H1 (cell line): Measurements from ENCODE around the gene EML1. TPM values are rescaled to one million over a fixed set of nuclear protein-coding genes. Genes with fewer than 3 reads are reported as not detected.

Experiments
- CTCF ChIA-PET: fragments of 300-600 bp; sonication (Branson Sonifier 250); formaldehyde crosslinking; loops from one replicate; lab custom pipeline; 2021; ENCODE audit not compliant: partially characterized antibody; lab: Charles Lee
- POLR2A ChIA-PET: fragments of 300-600 bp; sonication (Branson Sonifier 250); formaldehyde crosslinking; loops from one replicate; lab custom pipeline; 2021; ENCODE audit warnings: inconsistent platforms; ENCODE audit not compliant: partially characterized antibody; lab: Charles Lee
- DNase-seq, 2 experiments: peaks; one replicate each; pipeline versions ENCODE4 v3.0.0 to v3.0.0-alpha.2; 2010 to 2022; ENCODE audit warnings: low spot score in 2 of 2, low read depth in 1 of 2, mixed read lengths in 1 of 2
- FAIRE-seq: peaks from 2 replicates; lab custom pipeline; 2011; peaks lifted over from hg19 to GRCh38; lab: Jason Lieb, UNC
- H2AFZ ChIP-seq: 2 replicates; pipeline ENCODE4 v1.8.1; 2012; ENCODE audit warnings: low read length, inconsistent platforms
- H2AK5ac ChIP-seq: 2 replicates; pipeline ENCODE4 v1.6.1; 2013; ENCODE audit warnings: low read depth, low read length
- H2BK120ac ChIP-seq: replicated peaks from 2 replicates; pipeline ENCODE3; 2013; ENCODE audit warnings: low read depth, low read length, inconsistent platforms
- H2BK12ac ChIP-seq: 2 replicates; pipeline ENCODE4 v1.6.1; 2013; ENCODE audit warnings: low read depth, low read length
- H2BK15ac ChIP-seq: 2 replicates; pipeline ENCODE4 v1.6.1; 2013; ENCODE audit warnings: low read length
- H2BK20ac ChIP-seq: 2 replicates; pipeline ENCODE4 v1.6.1; 2013; ENCODE audit warnings: low read length
- H2BK5ac ChIP-seq: 2 replicates; pipeline ENCODE4 v1.6.1; 2013; ENCODE audit warnings: low read depth, low read length
- H3K14ac ChIP-seq: 2 replicates; pipeline ENCODE4 v1.6.1; 2013; ENCODE audit warnings: inconsistent platforms; ENCODE audit not compliant: insufficient read length
- H3K18ac ChIP-seq: 2 replicates; pipeline ENCODE4 v1.6.1; 2013; ENCODE audit warnings: low read length; ENCODE audit errors: extremely low read depth
- H3K23ac ChIP-seq: 2 replicates; pipeline ENCODE4 v1.6.1; 2013; ENCODE audit warnings: inconsistent platforms; ENCODE audit not compliant: insufficient read length
- H3K23me2 ChIP-seq: 2 replicates; pipeline ENCODE4 v1.6.1; 2013; ENCODE audit warnings: low read depth, low read length
- H3K27ac ChIP-seq: 2 replicates; pipeline ENCODE4 v1.6.1; 2011; ENCODE audit warnings: low read depth, low read length, inconsistent platforms
- H3K27me3 ChIP-seq, 4 experiments: replicated peaks in 1 of 4; 1 replicate in 1 of 4; 2 replicates in 3 of 4; pipeline versions ENCODE4 v1.6.1 to v1.8.1; 2011 to 2013; ENCODE audit warnings: low read length in 3 of 4, mild to moderate bottlenecking in 3 of 4, inconsistent platforms in 2 of 4, mixed read lengths in 2 of 4, moderate library complexity in 1 of 4; ENCODE audit not compliant: control insufficient read depth in 3 of 4, insufficient read depth in 3 of 4; ENCODE audit errors: extremely low read depth in 1 of 4
- H3K36me3 ChIP-seq, 4 experiments: 2 replicates each; pipeline versions ENCODE4 v1.6.1 to v1.8.1; 2011 to 2013; ENCODE audit warnings: mild to moderate bottlenecking in 4 of 4, low read length in 3 of 4, moderate library complexity in 2 of 4, control low read depth in 1 of 4, inconsistent platforms in 1 of 4; ENCODE audit not compliant: insufficient read depth in 4 of 4, control insufficient read depth in 2 of 4
- H3K4ac ChIP-seq: replicated peaks from 2 replicates; pipeline ENCODE3; 2013; ENCODE audit warnings: low read length, low read depth, mixed read lengths, inconsistent platforms; ENCODE audit not compliant: insufficient read length
- H3K4me1 ChIP-seq, 4 experiments: replicated peaks in 1 of 4; 1 replicate in 1 of 4; 2 replicates in 3 of 4; pipeline versions ENCODE4 v1.6.1 to v1.8.1; 2011 to 2013; ENCODE audit warnings: low read length in 3 of 4, inconsistent platforms in 2 of 4, mixed read lengths in 1 of 4; ENCODE audit not compliant: insufficient read depth in 4 of 4, control insufficient read depth in 3 of 4
- H3K4me2 ChIP-seq, 2 experiments: 2 replicates each; pipeline versions ENCODE4 v1.6.1 to v1.8.1; 2011 to 2013; ENCODE audit warnings: low read depth in 2 of 2, low read length in 2 of 2, control low read depth in 1 of 2, inconsistent platforms in 1 of 2, mild to moderate bottlenecking in 1 of 2; ENCODE audit not compliant: insufficient read depth in 1 of 2
- H3K4me3 ChIP-seq, 4 experiments: fragments of 200-600, 300-600 bp in 1 of 4; sonication (generic), shearing (Covaris generic), sonication (Bioruptor Twin) in 1 of 4; 2 replicates each; pipeline versions ENCODE4 v1.5.1 to v1.8.1; 2011 to 2016; ENCODE audit warnings: low read length in 4 of 4, low read depth in 3 of 4, control low read depth in 2 of 4, inconsistent platforms in 2 of 4, mild to moderate bottlenecking in 2 of 4, mixed read lengths in 1 of 4, moderate library complexity in 1 of 4; ENCODE audit not compliant: insufficient read depth in 2 of 4; ENCODE audit errors: extremely low read depth in 1 of 4
- H3K56ac ChIP-seq: replicated peaks from 2 replicates; pipeline ENCODE3; 2013; ENCODE audit warnings: low read depth, mild to moderate bottlenecking, mixed read lengths, low read length, inconsistent platforms; ENCODE audit not compliant: insufficient read length
- H3K79me1 ChIP-seq: 2 replicates; pipeline ENCODE4 v1.6.1; 2013; ENCODE audit warnings: low read depth, low read length, control low read depth
- H3K79me2 ChIP-seq, 2 experiments: 2 replicates each; pipeline versions ENCODE4 v1.6.1 to v1.8.1; 2012 to 2013; ENCODE audit warnings: low read length in 2 of 2, mild to moderate bottlenecking in 2 of 2, inconsistent platforms in 1 of 2; ENCODE audit not compliant: insufficient read depth in 2 of 2, control insufficient read depth in 1 of 2
- H3K9ac ChIP-seq, 4 experiments: replicated peaks in 1 of 4; 1 replicate in 1 of 4; 2 replicates in 3 of 4; pipeline versions ENCODE4 v1.6.1 to v1.8.1; 2011 to 2013; ENCODE audit warnings: low read depth in 3 of 4, low read length in 3 of 4, control low read depth in 2 of 4, mild to moderate bottlenecking in 2 of 4, moderate library complexity in 2 of 4, inconsistent platforms in 1 of 4; ENCODE audit errors: extremely low read depth in 1 of 4
- H3K9me3 ChIP-seq, 2 experiments: 2 replicates each; pipeline versions ENCODE4 v1.6.1 to v1.8.1; 2012 to 2013; ENCODE audit warnings: mild to moderate bottlenecking in 2 of 2, moderate library complexity in 2 of 2, control low read depth in 1 of 2, inconsistent platforms in 1 of 2, low read depth in 1 of 2, low read length in 1 of 2, mixed read lengths in 1 of 2; ENCODE audit not compliant: insufficient read depth in 2 of 2
- H4K20me1 ChIP-seq, 2 experiments: replicated peaks in 1 of 2; 2 replicates each; pipeline versions ENCODE3 to v1.8.1; 2011 to 2013; ENCODE audit warnings: inconsistent platforms in 2 of 2, low read length in 2 of 2, mild to moderate bottlenecking in 1 of 2; ENCODE audit not compliant: insufficient read depth in 2 of 2, control insufficient read depth in 1 of 2
- H4K5ac ChIP-seq: 2 replicates; pipeline ENCODE4 v1.6.1; 2013; ENCODE audit warnings: low read length, low read depth, mixed read lengths, inconsistent platforms; ENCODE audit not compliant: insufficient read length
- H4K8ac ChIP-seq: 2 replicates; pipeline ENCODE4 v1.8.0; 2013; ENCODE audit warnings: mild to moderate bottlenecking, moderate library complexity, low read length, inconsistent platforms; ENCODE audit not compliant: insufficient read depth; ENCODE audit errors: extremely low read depth
- H4K91ac ChIP-seq: replicated peaks from 2 replicates; pipeline ENCODE3; 2013; ENCODE audit warnings: low read length, mixed read lengths, inconsistent platforms; ENCODE audit not compliant: insufficient read length
- CBX5 ChIP-seq: fragments of 300-800, 300-1000 bp; sonication (generic); IDR thresholded peaks from 2 replicates; pipeline ENCODE4 v1.7.1; 2016; ENCODE audit warnings: antibody characterized with exemption, low read length, low read depth
- CEBPB ChIP-seq: IDR thresholded peaks from 2 replicates; pipeline ENCODE4 v1.6.1; 2012; ENCODE audit warnings: low read depth, low read length
- GABPA ChIP-seq: IDR thresholded peaks from 2 replicates; pipeline ENCODE4 v1.6.1; 2011; ENCODE audit warnings: mild to moderate bottlenecking, low read length, moderate library complexity, borderline replicate concordance; ENCODE audit not compliant: insufficient read depth
- JUND ChIP-seq: IDR thresholded peaks from 2 replicates; pipeline ENCODE4 v1.6.1; 2011; ENCODE audit warnings: mild to moderate bottlenecking, improper control_type of control experiment, low read length
- PHF8 ChIP-seq: fragments of 200-600 bp; sonication (generic); conservative IDR thresholded peaks from 2 replicates; pipeline ENCODE4 v1.7.1; 2012; ENCODE audit warnings: low read depth, mild to moderate bottlenecking, inconsistent platforms, low read length, moderate library complexity
- POLR2AphosphoS5 ChIP-seq: IDR thresholded peaks from 2 replicates; pipeline ENCODE4 v1.6.1; 2011; ENCODE audit warnings: low read depth, low read length
- RFX5 ChIP-seq: IDR thresholded peaks from 2 replicates; pipeline ENCODE4 v1.6.1; 2011; ENCODE audit warnings: low read depth, low read length, improper control_type of control experiment, borderline replicate concordance
- SIRT6 ChIP-seq: IDR thresholded peaks from one replicate; pipeline ENCODE4 v1.7.1; 2012; ENCODE audit warnings: low read length, inconsistent platforms
- SIX5 ChIP-seq: IDR thresholded peaks from 2 replicates; pipeline ENCODE4 v1.6.1; 2011; ENCODE audit warnings: mild to moderate bottlenecking, low read depth, low read length
- SP4 ChIP-seq: IDR thresholded peaks from 2 replicates; pipeline ENCODE4 v1.6.1; 2012; ENCODE audit warnings: low read length, inconsistent platforms
- USF2 ChIP-seq: IDR thresholded peaks from 2 replicates; pipeline ENCODE4 v1.6.1; 2011; ENCODE audit warnings: low read length, improper control_type of control experiment
- WGBS, 2 experiments: shearing (Covaris generic) in 1 of 2; methylation state at CpG; one replicate each; pipeline versions ENCODE4 v1.1.6 to v1.1.7; 2013 to 2015; ENCODE audit warnings: low lambda C conversion rate in 2 of 2, mixed read lengths in 2 of 2, inconsistent platforms in 1 of 2, low coverage in 1 of 2, missing lambda C conversion rate in 1 of 2; ENCODE audit not compliant: insufficient replicate concordance in 2 of 2, insufficient coverage in 1 of 2, insufficient read length in 1 of 2; ENCODE audit errors: extremely low coverage in 1 of 2, missing lambda C conversion rate in 1 of 2; 5-methylcytosine and 5-hydroxymethylcytosine counted together
- polyA plus RNA-seq, 7 experiments: library from polyadenylated mRNA; depleted of rRNA in 3 of 7; stranded (reverse) in 5 of 7; unstranded in 2 of 7; fragments of >200 nt in 5 of 7; fragments of 200-250 nt in 2 of 7; gene quantifications; 1 replicate in 5 of 7; 2 replicates in 1 of 7; 4 replicates in 1 of 7; pipeline versions ENCODE4 v1.2.1 to v1.2.3, GENCODE V29; 2011 to 2013; ENCODE audit warnings: missing spikeins in 2 of 7, mixed read lengths in 2 of 7
- total RNA-seq: library from RNA; stranded (reverse); fragmentation: NEBNext Ultra II Directional; extraction: Animal tissue kit (Norgen Biotek cat#: 25700); gene quantifications from 2 replicates; pipeline ENCODE4 v1.2.1, GENCODE V29; 2021
- TF ChIP-seq, protein P1 (sequence below): IDR thresholded peaks from 2 replicates; pipeline ENCODE4 v1.6.1; 2011; ENCODE audit warnings: low read depth, mild to moderate bottlenecking, low read length; ENCODE audit not compliant: insufficient read depth
- TF ChIP-seq, protein P2 (sequence below): IDR thresholded peaks from 2 replicates; pipeline ENCODE4 v1.6.1; 2012; ENCODE audit warnings: inconsistent platforms

Gene EML1
- total and polyA plus RNA-seq, 2 of the 8 experiments (the other 6 are each of a cell fraction or from before 2014, with no cell fraction given), result 11.1 to 24.7 TPM

- Histone ChIP-seq H3K4ac (no peak overlapping the region), H4K20me1 (no peaks in the 10 kb centered on the region), H2BK5ac (no peak overlapping the region), H3K79me2 (no peaks in the 10 kb centered on the region), H2BK20ac (no peak overlapping the region), H2AFZ (no peak overlapping the region), H4K8ac (no peak overlapping the region), H3K4me1 (no peaks in the 10 kb centered on the region), H3K79me1 (no peaks in the 10 kb centered on the region), H2BK12ac (no peak overlapping the region), H4K91ac (no peak overlapping the region), H3K36me3 (peaks cover 0 to 30% (median 16%) of the 10 kb centered on the region in 4 experiments; a peak in 6 of 8 replicates), H4K5ac (no peak overlapping the region), H3K14ac (no peak overlapping the region), H3K4me3 (no peak overlapping the region), H3K9me3 (peaks cover 0 to 11% of the 10 kb centered on the region in 2 experiments; a peak in 3 of 4 replicates), H3K9ac (no peak overlapping the region), H2AK5ac (no peak overlapping the region), H3K56ac (no peak overlapping the region), H3K27ac (no peak overlapping the region), H3K27me3 (no peaks in the 10 kb centered on the region), H3K4me2 (no peak overlapping the region), H2BK120ac (no peak overlapping the region), H3K18ac (no peak overlapping the region), H2BK15ac (no peak overlapping the region), H3K23ac (no peak overlapping the region), H3K23me2 (no peaks in the 10 kb centered on the region)
- 94% methylated on average over 5 of the region's 5 CpGs; no CpG with 5 or more reads in 1 of the 2 experiments for WGBS, 2 experiments
- ChIA-PET CTCF (interaction anchor here (0.7 to 1.3 kb wide), 4 partner anchors 9 to 217 kb away, joined by 3 to 4 read pairs (median 4); no protein-coding TSS in a partner anchor), POLR2A (no interaction called here)
- DNase-seq, result no peak
- no peak for FAIRE-seq
- TF ChIP-seq USF2 (no peak), SIX5 (no peak), JUND (no peak), SP4 (no peak), CEBPB (no peak), POLR2AphosphoS5 (no peak), SIRT6 (no peak), GABPA (no peak), PHF8 (no peak), RFX5 (no peak), CBX5 (no peak)
- TF ChIP-seq, protein P1, sequence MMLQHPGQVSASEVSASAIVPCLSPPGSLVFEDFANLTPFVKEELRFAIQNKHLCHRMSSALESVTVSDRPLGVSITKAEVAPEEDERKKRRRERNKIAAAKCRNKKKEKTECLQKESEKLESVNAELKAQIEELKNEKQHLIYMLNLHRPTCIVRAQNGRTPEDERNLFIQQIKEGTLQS, result no peak
- TF ChIP-seq, protein P2, sequence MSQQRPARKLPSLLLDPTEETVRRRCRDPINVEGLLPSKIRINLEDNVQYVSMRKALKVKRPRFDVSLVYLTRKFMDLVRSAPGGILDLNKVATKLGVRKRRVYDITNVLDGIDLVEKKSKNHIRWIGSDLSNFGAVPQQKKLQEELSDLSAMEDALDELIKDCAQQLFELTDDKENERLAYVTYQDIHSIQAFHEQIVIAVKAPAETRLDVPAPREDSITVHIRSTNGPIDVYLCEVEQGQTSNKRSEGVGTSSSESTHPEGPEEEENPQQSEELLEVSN, result no peak
These were observed 111.9 kb downstream of the EML1 start for GRCh38 chr14:99905121-99905520.
